HG03342 (cell line): Measurements from ENCODE around the gene TNFRSF1B.

Experiments
- ATAC-seq: cut with Tn5 transposase; IDR thresholded peaks from one replicate; pipeline ENCODE4 v1.9.1; 2021; ENCODE audit warnings: mild to moderate bottlenecking, moderate library complexity; ENCODE audit not compliant: unreplicated experiment

TNFRSF1B gene

DNA sequence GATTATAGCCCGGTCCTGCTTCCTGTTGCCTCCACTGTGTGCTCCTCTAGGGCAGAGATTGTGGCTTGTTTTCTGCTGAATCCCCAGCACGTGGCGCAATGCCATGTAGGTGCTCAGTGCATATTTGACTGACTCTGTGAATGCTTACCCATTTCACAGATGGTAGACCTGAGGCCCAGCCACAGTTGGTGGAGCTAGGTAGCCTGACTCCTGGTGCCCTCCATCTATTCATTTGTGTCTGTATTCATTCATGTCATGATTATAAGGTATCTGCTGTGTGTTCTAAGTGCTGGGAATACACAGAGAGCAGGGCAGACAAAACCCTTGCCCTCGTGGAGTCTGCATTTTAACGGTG lies 22.5 kb downstream of the TNFRSF1B start:
- ATAC-seq, result no peak

DNA sequence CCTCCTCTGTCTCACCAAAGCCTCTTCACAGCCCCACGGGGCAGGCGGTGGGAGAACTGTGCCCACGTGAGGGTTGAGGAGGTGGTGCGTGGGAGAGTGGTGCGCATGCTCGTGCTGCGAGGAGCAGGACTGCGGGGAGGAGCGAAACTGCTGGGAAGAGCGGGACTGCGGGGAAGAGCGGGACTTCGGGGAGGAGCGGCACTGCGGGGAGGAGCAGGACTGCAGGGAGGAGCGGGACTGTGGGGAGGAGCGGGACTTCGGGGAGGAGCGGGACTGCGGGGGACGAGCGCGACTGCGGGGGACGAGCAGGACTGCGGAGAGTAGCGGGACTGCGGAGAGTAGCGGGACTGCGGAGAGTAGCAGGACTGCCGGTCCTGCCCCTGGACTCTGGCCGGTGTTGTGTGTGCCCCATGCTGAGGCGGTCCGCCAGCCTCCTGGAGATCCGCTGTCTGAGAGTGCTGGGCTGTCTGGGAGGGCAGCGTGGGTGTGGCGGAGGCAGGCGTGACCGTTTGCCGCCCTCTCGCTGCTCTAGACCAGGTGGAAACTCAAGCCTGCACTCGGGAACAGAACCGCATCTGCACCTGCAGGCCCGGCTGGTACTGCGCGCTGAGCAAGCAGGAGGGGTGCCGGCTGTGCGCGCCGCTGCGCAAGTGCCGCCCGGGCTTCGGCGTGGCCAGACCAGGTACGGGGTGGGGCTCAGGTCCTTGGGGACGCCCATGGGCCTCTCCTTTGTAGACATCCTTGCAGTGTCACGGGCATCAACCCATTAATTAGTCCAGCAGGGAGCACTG lies 24.6 kb downstream of the TNFRSF1B start:
- ATAC-seq, result no peak

DNA sequence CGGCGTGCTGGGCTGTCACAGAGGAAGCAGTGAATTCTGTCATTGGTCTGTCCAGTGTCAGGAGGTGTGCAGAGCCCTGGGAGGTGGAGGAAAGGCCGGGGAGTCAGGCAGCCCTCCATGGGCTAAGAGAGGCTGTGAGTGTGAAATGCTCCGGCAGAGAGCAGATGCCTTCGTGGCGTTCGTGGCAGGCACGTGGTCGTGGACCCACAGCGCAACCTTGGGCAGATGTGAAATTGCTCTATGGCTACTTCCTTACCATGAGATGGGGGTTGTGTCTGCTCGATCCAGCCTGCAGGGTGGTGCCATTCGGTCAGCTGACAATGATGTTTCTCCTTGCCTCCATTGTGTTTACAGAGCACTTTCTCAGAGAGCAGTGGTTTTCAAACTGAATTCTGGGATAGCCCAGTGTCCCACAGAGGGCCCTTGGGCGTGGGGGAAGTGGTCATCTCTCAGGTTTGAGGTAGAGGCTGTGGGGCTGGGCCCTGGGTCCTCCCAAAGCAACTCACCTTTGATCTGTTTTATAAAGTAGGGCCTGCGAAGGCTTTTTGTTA lies 27.9 kb downstream of the TNFRSF1B start:
- no peak for ATAC-seq

DNA sequence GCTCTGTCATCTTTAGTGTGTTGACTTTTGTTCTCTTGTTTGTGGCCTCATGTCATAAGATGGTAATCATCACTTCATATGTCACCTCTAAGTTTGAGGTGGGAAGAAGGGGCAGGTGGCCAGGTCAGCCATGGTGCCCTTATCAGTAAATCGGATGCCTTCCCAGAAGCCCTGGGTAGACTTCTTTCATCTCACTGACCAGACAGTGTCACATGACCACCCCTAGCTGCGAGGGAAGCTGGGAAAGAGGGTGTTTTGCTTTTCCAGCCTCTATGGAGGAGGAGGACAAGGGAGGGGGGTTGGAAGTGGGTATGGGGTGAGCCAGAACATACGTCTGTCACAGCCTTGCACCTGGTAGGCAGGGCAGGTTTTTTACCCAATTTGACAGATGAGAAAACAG lies 28.6 kb downstream of the TNFRSF1B start:
- no peak for ATAC-seq

DNA sequence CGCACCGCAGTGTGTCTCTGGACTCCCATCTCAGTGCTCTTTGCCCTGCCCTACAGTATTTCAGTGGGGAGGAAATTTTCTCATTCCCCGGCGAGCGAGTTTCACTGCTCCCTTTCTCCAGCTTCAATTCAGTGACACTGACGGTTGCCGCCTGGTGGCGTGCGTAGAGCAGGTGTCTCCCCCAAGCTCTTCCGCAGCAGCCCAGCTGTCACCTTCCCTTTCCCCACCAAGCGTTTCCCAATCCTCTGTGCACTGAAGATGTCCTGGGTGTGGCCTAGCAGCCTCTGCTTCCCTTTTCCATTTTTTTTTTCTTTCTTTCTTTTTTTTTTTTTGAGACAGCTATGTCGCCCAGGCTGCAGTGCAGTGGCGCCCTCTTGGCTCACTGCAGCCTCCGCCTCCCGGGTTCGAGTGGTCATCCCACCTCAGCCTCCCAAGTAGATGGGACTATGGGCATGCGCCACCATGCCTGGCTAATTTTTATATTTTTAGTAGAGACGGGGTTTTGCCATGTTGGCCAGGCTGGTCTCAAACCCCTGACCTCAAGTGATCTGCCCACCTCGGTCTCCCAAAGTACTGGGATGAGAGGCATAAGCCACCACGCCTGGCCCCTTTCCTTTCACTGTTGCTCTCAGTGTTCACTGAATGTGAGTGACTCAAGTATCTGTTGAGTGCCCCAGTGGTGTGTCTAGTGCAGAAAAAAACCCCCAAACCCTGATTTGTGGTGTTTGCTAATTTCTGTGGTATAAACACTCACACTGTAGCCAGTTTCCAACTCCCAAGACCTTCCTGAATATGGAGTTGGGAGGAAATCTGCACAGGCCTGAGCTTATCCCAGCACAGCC lies 30.1 kb downstream of the TNFRSF1B start:
- no peak for ATAC-seq

DNA sequence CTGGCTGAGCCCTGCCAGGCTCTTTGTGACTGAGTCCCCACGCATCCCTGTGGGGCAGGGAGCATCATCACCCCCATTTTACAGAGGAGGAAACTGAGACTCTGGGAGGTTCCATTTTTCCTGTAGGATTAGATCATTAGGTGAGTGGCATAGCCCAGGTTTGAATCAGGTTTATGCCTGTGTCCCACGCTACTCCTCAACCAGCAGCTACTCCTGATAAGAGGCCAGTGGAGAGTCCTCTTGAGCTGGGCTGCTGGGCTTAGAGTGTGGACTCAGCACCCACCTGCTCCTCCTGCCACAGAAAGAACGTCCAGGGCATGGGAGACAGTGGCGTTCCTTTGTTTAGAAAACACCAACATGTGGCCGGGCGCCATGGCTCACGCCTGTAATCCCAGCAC lies 30.7 kb downstream of the TNFRSF1B start:
- no peak for ATAC-seq

DNA sequence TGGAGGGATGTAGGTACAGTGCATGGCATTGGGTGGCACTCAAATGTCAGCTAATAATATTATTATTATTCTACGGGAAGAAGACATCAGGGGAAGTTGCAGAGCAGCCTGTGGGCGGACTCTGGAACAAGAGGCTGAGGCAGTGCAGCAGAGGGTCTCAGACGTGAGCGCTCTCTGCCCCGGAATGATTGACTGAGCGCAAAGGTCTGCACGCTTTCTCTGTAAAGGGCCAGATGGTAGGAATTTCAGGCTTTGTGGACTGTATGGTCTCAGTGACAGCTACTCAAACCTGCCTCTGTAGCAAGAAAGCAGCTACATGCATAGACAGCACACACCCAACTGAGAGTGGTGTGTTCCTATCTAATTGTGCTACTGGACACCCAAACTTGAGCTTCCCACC lies 33.4 kb downstream of the TNFRSF1B start:
- no peak for ATAC-seq

DNA sequence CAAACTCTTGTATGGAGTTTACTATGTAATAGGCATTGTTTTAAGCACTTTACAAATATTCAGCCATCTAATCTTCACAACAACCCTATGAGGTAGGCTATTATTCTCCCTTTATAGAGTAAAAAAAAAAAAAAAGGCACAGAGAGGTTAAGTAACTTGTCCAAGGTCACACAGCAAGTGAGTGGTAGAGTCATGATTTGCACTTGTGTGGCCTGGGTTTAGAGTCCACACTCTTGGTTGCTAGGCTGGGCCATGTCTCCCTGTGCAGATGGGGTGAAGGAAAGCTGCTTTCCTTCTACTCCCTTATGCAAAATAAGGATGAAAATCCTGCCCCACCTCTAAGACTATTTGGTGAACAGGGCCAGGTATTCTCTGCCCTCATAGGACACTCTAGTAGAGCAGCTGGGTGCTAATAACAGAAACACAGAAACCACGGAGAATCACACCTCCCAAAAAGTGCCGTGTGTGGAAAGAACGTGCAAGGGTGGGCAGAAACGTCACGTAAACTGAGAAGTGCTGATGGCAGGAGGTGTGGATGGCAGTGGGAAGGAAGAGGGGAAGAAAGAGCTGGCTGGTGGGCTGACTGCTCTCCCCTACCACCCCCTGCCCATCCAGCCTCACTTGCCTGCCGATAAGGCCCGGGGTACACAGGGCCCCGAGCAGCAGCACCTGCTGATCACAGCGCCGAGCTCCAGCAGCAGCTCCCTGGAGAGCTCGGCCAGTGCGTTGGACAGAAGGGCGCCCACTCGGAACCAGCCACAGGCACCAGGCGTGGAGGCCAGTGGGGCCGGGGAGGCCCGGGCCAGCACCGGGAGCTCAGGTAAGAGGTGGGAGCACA lies 34.8 kb downstream of the TNFRSF1B start:
- ATAC-seq, result no peak

DNA sequence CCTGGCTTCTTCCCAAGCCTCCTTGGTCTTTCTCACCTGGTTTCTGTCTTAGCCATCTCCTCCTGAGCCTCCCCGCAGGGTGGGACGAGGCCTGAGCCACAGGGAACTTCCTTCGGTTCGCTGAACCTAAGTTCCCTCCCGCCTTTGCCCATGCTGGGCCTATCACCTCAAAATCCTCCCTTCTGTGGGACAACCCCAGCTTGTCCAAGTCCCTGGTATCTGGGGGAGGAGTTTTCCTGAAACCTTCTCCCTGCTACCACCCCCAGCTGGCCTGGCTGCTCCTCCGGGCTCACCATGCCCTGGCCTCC lies 35.4 kb downstream of the TNFRSF1B start:
- no peak for ATAC-seq

DNA sequence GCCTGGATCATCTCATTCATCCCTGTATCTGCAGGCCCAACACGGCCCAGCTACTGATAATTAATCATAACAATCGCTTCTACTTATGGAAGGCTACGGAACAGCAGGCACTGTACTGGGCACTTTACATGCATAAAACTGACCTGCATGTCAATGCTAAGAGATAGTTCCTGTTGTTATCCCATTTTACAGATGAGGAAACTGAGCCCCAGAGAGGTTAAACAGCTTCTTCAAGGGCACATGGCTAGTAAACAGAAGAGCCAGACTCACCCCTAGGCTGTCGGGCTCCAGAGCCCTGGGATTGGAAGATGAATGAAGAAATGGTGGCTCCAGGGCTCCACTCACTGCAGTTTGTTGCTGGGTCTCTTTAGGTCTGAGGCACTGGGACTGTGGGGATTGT lies 35.8 kb downstream of the TNFRSF1B start:
- no peak for ATAC-seq

DNA sequence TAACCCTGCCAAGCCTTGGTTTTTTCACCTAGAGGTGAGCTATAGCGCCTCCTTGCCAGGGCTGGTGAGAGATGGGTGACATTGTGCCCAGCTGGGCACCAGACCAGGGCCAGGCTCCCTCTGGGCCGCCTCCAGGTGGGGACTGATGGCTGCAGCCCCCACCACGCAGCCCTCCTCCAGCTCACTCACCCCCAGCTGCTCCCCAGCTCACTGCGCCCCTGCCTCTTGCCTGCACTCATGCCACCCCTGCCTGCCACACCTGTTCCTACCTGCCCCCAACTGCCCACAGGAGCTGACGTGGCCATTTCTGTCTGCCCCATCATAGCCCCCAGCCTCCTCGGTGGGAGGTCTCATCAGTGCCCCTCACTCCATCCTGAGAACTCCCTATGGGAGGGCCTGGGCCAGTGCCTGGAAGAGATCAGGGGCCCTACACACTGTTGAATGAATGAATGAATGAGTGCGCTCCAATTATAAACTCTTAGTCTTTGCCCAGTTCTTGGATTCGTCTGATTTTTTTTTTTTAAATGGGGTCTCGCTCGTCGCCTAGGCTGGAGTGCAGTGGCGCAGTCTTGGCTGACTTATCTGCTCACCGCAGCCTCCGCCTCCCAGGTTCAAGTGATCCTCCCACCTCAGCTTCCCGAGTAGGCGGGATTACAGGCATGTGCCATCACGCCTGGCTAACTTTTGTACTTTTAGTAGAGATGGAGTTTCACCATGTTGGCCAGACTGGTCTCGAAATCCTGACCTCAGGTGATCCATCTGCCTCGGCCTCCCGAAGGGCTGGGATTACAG lies 36.6 kb downstream of the TNFRSF1B start:
- ATAC-seq, result no peak

DNA sequence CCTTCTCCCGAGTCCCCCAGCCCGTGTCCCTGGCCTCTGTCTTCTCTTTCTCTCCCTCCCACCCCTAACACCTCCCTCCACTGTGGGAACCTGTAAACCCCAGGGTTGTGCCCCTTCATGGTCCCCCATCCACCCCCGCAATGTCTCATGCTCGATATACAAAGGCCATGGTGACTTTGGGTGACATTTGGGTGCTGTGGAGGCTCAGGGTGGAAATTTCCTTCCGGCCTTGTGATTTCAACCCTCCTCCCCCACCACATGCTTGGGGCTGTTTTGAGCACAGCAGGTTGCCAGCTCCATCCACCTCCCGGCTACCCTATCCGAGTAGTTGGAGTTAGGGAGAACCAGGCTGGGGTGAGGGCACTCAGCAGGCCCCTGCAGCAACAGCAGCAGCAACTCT lies 37.3 kb downstream of the TNFRSF1B start:
- no peak for ATAC-seq

DNA sequence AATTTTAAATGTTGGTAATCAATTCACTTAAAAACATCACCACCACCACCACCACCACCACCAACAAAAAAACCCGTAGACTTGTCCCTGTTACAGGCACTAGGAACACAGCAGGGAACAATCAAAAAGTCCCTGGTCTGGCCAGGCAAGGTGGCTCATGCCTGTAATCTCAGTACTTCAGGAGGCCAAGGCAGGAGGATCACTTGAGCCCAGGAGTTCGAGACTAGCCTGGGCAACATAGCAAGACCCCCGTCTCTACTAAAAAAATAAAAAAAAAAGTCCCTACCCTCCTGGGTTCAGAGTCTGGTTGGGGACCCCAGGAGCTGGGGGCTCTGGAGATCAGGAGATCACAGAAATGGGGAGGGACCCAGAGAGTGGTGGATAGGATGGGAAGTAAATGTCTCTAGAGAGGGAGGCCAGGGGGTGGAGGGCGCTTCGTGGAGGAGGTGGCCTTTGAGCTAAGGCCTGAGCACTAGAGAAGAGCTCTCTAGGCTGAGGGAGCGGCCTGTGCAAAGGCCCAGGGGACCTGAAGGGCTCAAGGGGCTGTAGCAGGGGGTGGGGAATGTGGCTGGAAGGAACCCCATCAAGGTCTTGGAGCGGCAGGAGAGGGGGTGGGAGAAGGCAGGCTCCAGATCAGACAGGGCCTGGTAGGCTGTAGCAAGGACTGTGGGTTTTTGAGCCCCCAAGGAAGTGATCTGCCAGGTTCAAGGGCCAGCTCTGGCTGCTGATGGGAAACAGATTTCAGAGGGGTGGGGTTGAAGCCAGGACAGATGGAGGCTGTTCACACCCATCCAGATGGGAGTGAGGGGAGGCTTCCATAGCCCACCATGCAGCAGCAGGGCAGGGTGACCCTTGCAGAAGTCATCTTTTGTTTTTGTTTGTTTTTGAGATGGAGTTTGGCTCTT lies 38.2 kb downstream of the TNFRSF1B start:
- no peak for ATAC-seq

DNA sequence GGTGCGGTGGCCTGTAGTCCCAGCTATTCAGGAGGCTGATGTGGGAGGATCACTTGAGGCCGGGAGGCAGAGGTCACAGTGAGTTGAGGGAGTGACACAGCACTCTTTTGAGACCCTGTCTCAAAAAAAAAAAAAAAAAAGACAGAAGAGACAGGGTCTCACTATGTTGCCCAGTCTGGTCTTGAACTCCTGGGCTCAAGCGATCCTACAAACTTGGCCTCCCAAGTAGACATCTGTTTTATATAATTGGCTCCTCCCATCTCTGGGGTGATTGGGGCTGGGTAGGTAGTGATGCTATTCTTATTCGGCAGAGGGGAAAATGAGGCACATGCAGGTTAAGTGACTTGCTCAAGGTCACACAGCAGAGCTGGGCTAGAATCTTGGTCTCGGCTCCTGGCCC lies 39.4 kb downstream of the TNFRSF1B start:
- no peak for ATAC-seq

DNA sequence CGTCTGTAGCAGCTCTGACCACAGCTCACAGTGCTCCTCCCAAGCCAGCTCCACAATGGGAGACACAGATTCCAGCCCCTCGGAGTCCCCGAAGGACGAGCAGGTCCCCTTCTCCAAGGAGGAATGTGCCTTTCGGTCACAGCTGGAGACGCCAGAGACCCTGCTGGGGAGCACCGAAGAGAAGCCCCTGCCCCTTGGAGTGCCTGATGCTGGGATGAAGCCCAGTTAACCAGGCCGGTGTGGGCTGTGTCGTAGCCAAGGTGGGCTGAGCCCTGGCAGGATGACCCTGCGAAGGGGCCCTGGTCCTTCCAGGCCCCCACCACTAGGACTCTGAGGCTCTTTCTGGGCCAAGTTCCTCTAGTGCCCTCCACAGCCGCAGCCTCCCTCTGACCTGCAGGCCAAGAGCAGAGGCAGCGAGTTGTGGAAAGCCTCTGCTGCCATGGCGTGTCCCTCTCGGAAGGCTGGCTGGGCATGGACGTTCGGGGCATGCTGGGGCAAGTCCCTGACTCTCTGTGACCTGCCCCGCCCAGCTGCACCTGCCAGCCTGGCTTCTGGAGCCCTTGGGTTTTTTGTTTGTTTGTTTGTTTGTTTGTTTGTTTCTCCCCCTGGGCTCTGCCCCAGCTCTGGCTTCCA lies 40.1 kb downstream of the TNFRSF1B start:
- ATAC-seq, result no peak

DNA sequence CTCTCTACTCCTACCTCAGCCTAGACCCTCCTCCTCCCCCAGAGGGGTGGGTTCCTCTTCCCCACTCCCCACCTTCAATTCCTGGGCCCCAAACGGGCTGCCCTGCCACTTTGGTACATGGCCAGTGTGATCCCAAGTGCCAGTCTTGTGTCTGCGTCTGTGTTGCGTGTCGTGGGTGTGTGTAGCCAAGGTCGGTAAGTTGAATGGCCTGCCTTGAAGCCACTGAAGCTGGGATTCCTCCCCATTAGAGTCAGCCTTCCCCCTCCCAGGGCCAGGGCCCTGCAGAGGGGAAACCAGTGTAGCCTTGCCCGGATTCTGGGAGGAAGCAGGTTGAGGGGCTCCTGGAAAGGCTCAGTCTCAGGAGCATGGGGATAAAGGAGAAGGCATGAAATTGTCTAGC lies 41.5 kb downstream of the TNFRSF1B start:
- no peak for ATAC-seq

DNA sequence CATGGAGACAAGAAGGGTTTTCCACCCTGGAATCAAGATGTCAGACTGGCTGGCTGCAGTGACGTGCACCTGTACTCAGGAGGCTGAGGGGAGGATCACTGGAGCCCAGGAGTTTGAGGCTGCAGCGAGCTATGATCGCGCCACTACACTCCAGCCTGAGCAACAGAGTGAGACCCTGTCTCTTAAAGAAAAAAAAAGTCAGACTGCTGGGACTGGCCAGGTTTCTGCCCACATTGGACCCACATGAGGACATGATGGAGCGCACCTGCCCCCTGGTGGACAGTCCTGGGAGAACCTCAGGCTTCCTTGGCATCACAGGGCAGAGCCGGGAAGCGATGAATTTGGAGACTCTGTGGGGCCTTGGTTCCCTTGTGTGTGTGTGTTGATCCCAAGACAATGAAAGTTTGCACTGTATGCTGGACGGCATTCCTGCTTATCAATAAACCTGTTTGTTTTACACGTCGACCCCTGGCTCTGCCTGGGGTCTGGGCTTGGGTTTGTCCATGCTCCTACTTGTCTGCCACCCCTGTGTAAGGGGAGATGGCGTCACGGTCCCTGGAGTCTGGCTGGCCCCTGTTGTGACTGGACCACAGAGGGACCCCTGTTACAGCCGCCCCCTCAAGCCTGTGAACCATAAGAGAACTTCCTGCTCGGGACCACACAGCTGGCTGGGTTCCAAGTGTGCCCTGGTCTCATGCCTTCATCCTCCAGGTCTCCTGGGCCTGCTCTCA lies 42.1 kb downstream of the TNFRSF1B start:
- ATAC-seq, result no peak

DNA sequence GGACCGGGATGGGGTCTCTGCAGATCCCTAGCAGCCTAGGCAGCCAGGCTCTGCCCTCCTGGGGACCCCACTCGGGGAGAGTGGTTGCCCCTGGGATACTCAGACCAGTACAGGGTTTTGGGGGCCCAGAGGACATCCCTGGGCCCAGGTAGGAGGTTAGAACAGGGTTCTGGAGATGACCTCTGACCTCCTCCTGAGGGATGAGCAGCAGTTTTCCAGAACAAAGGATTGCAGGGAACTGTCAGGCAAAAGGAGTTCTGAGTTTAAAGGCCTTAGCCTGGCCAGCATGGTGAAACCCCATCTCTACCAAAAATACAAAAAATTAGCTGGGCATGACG lies 42.7 kb downstream of the TNFRSF1B start:
- ATAC-seq, result no peak
